22Rv1 (cell line): ENCODE measurements around the gene ADGRL1.
A peak's percentile ranks its signal among the peaks of the same experiment; 100 is the strongest.

Source experiments
- H3K27ac ChIP-seq: fragments of 450-650 bp; 2 replicates; pipeline ENCODE4 v1.5.1; 2017
- ZFX ChIP-seq: fragments of 450-650 bp; IDR thresholded peaks from 2 replicates; pipeline ENCODE4 v1.6.1; 2017; ENCODE audit warnings: antibody characterized with exemption, borderline replicate concordance
- TF ChIP-seq, protein P1 (sequence below): fragments of 450-650 bp; IDR thresholded peaks from 2 replicates; pipeline ENCODE4 v1.5.1; 2017; ENCODE audit warnings: mild to moderate bottlenecking

Gene ADGRL1

DNA sequence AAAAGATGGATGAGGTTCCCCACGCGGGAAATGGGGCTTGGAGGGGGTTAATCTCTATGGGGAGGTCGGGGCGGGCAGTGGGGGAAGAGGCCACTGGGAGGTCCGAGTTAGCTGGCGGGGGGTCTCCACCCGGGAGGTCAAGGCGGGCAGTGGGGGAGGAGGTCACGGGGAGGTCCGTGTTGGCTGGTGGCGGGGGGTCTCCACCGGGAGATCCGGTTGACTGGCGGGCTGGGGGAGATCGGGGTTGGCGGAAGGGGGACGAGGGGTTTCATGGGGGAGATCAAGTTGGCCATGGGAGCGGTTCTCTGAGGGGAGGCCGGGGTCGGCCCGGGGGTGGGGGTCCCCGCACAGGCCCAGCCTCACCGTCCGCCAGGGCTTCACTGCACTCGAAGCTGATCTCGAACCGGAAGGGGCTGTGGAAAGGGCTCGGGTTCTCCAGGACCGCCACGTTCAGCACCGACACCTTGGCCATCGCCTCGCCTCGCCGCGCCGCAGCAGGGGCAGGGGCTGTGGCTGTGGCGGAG is 69.9 kb downstream of the ADGRL1 start:
- peak overlapping the region; percentile 91 for H3K27ac ChIP-seq
- no peak for TF ChIP-seq ZFX
- TF ChIP-seq, protein P1, sequence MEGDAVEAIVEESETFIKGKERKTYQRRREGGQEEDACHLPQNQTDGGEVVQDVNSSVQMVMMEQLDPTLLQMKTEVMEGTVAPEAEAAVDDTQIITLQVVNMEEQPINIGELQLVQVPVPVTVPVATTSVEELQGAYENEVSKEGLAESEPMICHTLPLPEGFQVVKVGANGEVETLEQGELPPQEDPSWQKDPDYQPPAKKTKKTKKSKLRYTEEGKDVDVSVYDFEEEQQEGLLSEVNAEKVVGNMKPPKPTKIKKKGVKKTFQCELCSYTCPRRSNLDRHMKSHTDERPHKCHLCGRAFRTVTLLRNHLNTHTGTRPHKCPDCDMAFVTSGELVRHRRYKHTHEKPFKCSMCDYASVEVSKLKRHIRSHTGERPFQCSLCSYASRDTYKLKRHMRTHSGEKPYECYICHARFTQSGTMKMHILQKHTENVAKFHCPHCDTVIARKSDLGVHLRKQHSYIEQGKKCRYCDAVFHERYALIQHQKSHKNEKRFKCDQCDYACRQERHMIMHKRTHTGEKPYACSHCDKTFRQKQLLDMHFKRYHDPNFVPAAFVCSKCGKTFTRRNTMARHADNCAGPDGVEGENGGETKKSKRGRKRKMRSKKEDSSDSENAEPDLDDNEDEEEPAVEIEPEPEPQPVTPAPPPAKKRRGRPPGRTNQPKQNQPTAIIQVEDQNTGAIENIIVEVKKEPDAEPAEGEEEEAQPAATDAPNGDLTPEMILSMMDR = no peak

- no peak for TF ChIP-seq ZFX
- TF ChIP-seq, protein P1 = no peak
- peak overlapping the region; percentile 91 for H3K27ac ChIP-seq
These were observed 70.6 kb downstream of the ADGRL1 start for GRCh38 chr19:14135355-14135754.

DNA sequence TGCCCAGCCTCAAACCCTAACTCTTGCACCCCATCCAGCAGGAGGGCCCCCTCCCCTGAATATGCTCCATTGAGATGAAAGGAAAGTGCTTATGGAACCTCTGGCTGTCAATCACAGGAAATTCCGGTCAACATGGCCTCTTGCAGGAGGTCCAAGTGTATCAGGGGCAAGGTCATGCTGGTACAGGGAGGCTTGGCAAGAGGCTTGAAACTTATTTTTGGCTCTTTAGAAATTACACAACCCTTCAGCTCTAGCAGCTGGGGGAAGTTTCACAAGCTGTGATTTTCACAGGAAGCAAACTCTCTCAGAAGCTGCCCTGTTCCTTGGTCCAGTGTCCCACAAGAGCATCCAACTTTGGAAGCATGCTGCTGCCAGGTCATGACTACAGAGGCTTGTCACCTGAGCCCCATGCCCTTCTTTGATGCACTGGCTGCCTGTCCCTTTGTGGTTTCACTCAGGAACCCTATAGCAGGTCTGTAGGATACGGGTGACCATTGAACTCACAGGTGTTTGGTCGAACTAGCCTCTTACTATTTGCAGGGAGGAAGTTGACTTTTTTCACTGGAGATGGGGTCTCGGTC is 78.0 kb downstream of the ADGRL1 start:
- no peak overlapping the region for H3K27ac ChIP-seq
- TF ChIP-seq, protein P1 = no peak
- TF ChIP-seq ZFX = no peak

- TF ChIP-seq ZFX = no peak
- TF ChIP-seq, protein P1 = no peak
- no peak overlapping the region for H3K27ac ChIP-seq
These were observed 78.8 kb downstream of the ADGRL1 start for GRCh38 chr19:14127176-14127575.

DNA sequence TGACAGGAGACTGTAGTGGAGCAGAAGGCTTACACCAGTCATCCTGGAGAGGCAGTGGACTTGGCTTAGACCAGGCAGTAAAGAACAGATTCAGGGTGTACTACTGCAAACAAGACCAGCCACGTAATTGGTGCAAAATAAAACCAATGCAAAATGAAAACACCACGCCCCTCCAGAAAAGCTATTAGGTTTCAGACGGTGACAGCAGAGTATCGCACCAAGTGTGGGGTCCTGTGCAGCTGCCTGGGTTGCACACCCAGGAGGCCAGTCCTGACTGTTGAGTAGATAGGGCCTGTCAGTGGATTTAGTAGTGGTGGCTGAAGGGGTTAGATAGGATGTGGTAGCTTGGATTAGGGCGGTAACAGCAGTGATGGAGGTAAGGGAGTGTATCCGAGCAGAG is 83.0 kb downstream of the ADGRL1 start:
- no peak for TF ChIP-seq ZFX
- TF ChIP-seq, protein P1 = no peak
- peak overlapping the region; percentile 13; the same call in 1 of the 2 replicates for H3K27ac ChIP-seq

DNA sequence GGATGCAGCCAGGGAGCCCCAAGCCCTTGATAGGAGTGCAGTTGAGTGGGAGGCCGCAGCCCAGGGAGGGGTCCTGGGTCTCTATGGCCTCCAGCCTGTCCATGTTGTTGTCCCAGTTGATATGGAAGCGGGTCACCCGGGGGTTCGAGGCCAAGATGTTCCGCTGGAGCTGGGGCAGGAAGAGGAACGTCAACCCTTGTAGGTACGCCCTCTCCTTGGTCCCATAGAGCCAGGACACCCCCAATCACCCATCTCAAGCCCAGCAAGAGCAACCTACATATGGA is 85.5 kb downstream of the ADGRL1 start:
- TF ChIP-seq, protein P1 = no peak
- no peak for TF ChIP-seq ZFX
- H3K27ac ChIP-seq = peak overlapping the region; percentile 92

DNA sequence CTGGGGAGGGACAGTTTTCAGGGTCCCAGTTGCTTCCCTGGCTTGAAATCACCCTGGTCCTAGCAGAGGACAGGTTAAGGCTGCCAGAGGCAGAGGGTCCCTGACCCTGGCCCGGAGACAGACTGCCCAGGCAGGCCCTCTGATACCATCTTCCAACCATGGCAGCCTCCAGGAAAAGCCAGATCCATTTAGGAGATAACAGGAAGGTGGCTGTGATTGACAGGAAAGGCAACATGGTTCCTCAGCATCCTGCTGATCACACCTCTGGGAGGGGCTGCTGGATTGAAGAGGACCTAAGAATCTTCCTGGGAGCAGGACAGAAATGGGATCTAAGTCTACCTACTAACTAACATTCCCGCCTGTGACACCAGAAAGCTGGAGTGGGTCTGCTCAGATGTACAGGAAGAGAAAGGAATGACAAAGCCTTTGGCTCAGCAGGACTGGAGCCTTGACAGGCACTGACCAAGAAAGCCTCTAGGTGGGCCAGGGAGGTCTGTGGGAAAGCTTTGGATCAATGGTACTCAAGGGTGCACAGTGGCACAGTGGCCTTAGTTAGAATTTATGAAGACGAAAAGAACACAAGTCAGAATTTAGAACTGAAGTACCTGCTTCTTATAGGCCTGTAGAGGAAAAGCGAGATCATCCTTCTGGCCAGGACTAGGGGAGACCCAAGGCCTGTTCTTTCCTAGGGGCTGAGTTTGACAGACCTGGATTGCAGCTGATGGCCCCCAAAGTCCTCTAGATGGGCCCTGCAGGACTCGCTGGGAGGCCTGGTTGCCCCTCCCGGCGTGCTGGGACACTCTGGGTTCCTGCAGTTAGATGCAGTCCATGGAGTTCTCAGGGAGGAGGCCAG is 86.1 kb downstream of the ADGRL1 start:
- H3K27ac ChIP-seq = peak overlapping the region; percentile 92
- no peak for TF ChIP-seq ZFX
- TF ChIP-seq, protein P1 = no peak
